CD4-positive, alpha-beta T cell treated with Interleukin-15 for 1 hour (primary cell): ENCODE results near the gene HOXD3.

Experiments
- DNase-seq: peaks from one replicate; pipeline ENCODE4 v3.0.0-alpha.2; 2020

The HOXD3 gene

DNA sequence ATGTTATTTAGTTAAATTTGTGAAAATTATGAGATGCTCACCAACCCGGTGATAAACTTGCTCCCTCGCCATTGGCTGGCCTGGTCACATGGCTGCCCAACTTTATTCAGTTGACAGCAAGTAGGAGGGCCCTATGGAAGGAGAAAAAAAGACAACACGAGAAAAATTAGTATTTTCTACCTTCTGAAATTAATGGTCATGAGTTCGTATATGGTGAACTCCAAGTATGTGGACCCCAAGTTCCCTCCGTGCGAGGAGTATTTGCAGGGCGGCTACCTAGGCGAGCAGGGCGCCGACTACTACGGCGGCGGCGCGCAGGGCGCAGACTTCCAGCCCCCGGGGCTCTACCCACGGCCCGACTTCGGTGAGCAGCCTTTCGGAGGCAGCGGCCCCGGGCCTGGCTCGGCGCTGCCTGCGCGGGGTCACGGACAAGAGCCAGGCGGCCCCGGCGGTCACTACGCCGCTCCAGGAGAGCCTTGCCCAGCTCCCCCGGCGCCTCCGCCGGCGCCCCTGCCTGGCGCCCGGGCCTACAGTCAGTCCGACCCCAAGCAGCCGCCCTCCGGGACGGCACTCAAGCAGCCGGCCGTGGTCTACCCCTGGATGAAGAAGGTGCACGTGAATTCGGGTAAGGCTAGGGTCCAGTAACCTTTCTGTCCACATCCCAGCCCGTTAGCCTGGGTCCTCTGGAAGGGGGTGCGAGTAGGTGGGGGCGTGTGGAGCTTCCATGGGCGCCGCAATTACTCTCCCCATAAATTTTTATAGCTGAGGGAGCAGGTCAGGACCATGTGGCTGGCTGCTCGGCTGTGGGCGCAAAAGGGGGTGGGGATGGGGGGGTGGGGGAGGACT is 5.4 kb upstream of the HOXD3 start, which contains the start of gene HOXD4:
TSS of gene HOXD4 (plus strand) at position 109 of the 846 bp plus-strand sequence. CDS start at position 193, 84 bp downstream.
- no peak for DNase-seq

DNA sequence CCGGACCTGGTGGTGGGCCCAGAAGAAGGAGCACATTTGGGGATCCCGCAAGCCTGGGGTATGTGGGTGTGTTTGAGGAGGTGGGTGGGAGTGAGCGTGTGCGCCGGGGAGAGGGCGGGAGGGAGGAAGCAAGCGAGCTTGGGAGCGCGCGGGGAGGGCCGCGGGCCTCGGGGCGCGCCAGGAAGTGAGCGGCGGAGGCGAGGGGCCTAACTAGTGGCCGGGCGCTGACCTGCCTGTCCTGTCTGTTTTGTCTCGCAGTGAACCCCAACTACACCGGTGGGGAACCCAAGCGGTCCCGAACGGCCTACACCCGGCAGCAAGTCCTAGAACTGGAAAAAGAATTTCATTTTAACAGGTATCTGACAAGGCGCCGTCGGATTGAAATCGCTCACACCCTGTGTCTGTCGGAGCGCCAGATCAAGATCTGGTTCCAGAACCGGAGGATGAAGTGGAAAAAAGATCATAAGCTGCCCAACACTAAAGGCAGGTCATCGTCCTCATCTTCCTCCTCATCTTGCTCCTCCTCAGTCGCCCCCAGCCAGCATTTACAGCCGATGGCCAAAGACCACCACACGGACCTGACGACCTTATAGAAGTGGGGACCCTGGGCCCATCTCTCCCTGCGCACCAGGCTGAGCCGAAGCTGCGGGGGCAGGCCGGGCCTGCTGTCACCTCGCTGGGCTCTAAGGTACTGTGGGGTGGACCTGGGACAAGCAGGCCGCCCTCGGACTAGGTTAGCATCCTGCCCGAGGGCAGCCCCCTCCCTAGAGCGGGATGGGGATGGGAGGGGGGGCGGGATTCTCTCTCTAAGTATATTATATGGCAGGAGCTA is 4.5 kb upstream of the HOXD3 start:
- DNase-seq: no peak

DNA sequence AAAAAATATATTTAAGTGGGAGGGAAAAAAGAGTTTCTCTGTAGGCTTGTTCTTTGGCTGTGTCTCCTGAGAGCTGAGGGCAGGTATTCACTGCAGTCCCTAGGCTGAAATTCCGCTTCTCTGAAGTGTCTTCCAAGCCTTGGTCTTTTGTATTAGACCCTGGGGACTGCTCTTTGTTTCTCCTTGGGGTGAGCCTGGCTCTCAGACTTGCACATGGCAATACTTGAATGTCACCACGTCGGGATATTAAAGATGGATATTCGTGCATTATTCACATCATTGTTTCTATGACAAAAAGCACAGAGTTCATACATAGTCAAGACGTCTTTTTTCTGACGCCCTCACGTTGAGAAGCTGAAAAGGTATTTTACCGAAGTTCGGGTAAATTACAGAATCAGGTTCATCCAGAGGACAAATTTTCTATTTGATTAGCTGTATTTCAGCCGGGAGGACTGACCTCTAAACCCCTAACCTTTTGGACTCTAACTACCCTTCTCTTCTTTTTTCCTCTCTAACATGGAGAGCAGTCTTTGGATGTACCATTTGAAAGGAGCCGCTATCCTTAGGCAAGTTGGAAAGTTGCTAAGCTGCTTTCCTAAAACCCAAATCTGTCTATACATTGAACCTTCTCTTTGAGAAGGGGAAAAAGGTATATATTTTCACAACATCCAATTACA is 2.4 kb upstream of the HOXD3 start:
- no peak for DNase-seq

DNA sequence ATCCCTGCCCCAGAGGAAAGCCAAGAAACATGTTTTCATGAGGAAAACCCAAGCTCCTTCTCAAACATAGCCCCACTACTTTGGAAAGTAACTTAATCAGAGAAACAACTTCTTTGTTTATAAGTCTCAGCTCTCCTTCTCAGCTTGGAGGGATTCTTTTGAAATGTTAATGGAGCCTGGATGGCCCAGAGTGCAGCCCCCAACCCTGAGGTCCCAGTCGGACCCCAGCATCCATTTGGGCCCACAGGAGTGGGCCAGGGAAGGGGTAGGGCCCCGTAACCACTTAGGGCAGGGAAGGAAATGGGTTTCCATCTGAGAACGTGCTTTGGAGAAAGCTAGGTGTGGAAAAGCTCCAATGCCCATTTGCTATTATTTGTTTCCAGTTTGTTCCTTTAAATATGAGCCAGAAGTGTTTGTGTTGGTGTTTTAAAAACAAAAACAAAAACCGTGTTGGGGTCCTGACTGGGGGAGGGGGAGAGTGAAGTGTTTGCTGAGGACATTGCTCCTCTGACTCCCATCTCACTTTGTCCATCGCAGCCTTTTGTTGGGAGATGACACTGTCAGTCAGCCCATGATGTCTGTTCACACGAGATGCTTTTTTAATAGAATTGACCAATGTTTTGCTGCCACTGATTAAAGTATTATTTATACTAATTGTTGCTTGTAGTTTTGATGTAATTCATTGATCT is 1.6 kb upstream of the HOXD3 start:
- no peak for DNase-seq

DNA sequence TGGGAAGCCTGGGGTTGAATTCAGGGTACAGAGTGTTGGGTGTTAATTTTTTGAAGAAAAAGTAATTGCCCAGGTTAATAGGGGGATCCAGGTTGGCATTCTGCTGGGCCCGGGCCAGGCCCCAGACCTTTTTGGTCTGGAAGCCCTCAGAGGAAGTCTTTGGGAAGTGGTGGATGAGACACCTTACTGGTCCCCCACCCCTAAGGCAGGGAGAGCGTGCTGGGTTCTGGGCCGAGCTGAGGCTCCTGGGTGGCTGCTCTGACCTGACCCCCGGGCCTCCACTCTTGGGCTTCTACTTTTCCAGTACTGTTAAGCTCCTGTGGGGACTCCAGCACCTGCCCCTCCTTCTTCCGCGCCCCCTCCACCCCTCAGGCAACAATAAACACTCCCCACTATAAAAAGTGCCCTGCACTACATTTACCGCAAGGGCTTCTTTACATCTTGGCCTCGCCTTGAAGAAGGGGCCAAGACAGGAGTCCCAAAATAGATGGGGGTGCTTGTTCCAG is 753 bp upstream of the HOXD3 start:
- no peak for DNase-seq

DNA sequence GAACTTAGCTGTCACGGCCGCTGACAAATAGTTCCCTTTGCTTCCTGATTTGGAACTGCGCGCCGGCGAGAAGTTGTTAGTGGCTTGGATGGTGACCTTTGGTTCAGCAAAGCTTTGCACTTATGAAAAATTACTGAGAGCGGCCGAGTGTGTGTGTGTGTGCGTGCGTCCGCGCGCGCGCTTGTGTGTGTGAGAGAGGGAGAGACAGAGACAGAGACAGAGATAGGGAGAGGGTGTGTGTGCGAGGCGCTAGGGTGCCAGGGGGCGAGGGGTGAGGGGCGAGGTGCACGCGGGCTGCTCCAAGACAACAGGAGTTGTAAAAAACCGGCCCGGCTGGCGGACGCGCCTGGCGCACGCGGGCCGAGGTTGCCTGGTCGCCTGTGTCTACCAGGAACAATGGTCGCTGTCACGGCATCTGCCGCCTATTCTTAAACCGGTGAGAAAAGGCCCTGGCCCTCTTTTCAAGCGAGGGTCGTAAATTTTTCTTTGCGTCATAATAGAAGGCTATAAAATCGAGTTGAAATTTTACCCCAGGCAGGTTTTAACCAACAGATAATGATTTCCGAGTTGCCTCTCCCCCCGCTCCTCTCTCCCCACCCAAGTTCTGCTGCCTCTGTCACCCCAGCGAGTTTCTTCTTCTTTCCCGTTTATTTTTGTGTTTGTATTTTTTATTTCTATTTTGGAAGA is 535 bp downstream of the HOXD3 start:
- DNase-seq: no peak

DNA sequence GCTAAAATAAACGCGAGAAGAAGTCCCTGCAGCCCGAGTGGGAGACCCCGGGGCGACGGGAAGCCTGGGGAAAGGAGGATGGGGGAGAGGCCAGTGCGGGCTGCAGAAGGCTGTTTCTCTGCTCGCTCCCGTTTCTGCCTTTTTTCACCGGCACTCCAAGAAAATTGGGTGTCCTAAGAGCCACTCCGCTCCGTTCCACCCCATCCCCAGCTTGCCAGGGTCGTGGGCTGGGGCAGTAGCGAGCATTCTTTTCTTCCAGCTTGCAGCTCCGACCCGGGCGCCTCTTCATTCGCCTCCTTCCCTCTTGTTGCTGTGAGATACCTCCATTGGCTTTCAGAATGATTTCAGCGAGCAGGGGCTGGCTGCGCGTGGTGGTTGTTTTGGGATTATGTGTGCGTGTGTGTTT is 1.1 kb downstream of the HOXD3 start:
- no peak for DNase-seq

DNA sequence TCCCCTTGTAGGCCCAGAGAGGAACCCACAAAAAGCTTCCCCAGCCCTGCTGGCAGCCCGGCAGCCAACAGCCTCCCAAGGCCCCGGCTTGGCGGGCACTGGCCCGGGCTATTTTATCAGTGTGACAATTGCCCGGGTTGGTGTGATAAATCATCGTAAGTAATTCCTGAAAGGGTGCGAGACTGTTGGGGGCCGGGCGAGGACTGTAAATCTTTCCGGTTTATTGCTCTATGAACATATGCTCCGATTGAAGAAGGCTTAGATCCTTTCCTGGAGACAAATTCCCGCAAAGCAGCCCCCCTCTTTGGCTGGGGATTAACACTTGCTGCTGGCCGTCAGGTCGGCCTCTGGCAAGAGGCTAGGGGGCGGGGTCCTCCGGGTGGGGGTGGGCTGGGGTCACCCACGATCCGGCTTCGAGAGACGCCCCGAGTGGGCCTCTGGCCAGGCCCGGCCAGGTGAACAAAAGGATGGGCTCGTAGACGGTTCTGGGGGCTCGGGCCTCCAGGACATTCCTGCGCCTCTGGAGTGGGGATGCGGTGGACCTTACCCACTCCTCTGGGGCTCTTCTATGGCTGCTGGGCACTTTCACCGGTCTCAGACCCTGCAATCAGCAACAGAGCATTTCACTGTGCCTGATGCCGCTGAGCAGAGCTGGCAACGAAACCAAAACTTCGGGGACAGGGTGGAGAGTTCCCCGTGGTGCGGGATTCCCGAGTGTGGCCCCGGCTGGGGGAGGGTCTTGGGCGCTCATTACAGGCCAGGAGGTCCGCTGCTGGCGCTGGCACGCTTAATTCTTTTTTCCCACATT is 2.0 kb downstream of the HOXD3 start:
- no peak for DNase-seq

DNA sequence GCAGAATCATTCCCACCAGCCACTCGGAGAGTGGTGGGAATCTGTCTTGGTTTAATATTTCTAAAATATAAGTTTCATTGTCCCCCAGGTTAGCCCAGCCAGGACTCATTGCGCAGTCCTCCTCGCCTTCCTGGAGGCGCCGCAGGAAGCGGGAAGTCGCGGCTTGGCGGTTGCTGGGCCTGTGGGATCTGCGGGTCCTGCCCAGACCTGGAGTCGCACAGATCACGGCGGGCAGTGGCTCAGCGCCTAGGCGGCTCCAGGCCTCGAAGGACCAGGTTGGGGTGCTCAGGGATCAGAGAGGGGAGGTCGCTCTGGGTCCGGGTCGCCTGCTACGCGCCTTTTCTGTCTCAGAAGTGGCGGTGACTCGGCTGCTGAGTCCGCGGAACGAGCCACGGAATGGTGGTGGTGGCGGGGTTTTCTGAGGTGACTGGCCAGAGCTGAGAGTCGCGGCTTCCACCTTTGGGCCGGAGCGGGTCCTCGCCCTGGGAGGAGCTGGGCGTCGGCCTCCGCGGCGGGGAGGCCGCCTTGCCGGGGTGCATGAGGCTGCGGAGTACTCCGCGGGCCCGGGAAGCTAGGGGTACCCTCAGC is 2.6 kb downstream of the HOXD3 start:
- DNase-seq: no peak

DNA sequence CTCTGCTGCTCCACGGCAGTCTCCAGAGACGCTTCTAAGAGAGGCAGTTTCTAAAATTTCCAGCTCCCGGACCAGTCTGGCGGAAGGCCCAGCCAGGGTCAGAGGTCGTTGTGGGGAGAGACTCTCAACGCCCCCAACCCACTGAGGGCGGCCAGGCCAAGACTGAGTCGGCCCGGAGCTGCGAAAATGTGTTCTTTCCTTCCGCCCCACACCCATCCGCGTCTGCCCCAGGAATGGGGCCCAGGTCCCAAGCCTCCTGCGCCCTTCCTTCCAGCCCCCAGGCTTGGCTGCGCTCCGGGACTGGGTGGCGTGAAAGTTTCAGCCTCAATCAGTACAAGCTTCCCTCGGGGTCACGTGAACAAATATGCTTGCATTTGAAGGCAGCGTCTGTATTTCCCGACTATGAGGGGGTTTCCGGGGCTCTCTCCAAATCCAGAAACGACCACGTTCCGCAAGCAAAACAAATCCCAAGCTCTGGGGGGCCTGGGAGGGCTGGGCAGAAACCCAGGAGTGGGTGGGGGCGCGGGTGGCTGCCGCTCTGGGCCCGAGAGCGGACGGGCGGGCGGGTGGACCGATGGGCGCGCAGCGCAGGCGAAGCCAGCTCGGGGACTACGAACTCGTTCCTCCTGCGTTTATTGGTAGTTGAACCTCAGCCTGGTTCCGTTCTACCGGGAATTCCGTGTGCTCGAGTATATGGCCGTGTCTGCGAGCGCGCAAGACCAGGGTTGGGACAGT is 3.3 kb downstream of the HOXD3 start:
- no peak for DNase-seq

DNA sequence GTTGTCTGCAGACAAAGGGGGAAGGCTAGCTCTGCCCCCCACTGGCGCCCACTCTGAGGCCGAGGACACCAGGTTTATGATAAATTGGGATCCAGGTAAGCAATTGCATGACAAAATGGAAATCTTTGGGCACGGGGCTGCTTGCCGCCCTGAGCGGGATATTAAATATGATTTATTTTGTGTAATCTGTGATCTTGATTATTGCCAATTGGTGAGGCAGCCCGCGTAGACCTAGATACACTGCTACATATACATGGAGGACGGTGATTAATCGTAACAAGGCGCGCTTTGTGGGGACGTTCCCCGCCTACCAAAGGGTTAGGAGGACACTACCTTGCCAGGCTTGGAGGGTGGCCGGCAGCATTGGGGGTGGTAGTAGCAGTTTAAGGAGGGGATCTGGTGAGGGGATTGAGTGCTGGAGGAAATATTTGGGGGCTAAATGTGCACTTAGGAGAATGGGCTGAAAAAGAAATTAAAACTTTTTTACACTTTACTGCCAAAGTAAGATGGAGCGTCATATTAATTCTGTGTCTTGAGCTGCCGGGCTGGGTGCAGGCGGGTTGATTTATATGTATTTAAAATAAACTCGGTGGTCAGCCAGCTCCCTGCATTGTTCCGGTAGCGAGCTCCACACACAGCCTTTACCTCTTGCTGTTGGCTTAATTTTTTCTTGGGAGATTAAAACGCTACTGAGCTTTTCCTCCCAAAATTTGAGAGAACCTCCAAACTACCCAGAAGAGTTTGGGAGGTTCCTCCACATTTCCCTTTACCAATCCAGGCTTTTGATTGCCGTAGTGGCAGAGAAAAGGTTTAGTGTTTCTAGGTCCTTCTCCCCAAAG is 4.1 kb downstream of the HOXD3 start:
- no peak for DNase-seq

DNA sequence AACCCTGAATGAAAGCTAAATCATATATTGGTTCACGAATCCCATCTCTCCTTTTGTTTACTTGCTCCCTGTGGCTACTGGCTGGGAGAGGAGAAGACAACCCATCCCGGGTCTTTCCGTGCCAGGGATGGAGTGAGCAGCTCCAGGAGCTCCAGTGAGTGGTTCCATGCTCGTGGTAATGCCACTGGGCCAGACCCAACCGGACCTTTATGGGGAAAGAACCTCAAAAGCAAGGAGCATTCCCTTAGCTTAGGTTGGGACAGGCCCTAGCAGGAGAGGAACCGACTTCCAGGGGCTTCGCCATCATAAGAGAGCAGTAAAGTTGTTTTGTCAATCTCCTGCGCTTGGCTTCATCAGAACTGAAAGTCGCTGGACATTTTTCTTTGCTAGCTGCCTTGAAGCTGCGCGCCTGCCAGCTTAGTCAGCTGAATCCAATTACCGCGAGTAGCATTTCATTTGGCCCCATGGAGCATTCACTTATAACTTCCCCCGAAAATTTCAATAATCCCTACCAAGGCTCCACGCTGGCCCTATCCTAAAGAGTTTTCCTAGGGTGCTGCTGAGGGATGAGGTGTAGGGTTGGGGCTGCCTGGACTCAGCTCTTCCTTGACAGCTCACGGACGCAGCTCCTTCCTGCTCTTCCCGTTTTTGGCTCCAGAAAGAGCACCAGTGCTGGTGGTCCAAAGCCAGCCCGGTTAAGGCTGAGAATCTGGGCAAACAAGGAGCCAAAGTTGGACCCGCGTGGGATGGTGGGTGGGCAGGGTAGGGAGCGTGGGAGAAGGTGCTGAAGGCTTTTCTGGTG is 4.9 kb downstream of the HOXD3 start:
- no peak for DNase-seq

DNA sequence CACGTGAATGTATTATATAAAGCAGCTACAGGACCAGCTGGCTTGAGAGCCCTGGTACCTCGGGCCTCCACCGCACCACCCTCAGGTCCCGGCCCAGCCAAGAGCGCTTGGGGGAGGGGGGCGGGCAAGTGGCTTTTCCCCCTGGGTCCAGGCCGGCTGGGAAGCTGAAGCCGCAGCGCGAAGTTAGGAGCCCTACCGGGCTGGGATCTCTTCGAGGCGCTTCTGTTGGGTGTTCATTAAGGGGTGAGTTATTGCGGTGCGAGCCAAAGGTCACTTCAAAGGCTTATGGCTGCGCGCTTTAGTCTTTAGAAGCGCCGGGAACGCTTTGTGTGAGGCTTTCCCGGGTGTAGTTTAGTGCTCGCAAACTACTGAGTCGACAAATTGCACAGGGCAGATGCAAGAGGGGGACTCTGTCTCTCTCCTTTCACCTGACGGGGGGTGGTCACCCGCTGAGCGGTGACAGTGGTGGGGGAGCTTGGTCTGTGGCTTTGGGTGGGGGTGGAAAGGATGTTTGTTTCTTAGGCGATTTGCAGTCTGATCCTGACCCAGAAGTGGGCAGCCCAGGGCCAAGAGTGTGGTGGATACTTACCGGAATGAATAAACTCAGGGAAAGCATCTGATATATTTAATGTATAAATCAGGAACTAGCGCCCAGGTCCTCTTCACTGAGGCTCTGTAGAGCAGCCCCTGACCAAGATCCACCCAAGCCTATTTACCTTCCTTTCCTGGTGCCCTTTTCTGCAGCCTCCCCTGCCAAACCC is 6.0 kb downstream of the HOXD3 start:
- no peak for DNase-seq

DNA sequence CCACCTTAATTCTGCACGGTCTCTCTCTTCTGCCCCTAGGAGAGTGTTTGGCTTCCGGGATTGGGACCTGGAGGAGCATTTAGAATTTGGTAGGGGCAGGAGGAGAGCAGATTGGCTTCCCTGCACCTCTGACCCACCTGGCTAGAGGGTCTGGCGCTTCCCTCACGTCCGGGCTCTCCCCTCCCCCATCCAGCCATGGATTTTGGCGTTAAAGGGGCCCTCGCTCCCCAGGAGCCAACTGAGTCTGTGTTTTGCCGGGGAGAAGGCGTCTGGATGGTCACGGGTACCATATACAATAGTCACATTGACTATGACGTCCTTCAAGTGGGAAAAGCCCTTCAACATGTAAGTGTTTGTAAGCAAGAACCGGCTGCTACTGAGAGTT is 6.6 kb downstream of the HOXD3 start:
- no peak for DNase-seq

DNA sequence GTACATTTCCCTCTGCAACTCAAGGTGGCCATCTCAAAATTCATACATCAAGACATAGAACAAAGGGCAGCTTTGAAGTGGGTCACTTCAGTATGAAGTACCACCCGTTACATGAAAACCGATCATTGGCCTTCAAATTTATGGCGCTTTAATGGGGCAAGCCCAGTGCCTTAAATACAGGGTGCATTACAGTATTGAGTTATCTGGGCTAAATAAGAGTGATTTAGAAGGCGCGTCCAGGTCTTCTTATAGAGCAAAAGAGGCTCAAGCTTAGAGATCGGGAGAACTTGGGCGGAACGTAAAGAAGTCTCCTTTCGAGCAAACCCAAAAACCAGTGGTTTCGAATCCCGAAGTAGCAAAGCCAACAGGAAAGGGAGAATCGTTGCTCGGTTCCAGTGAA is 7.1 kb downstream of the HOXD3 start:
- no peak for DNase-seq

DNA sequence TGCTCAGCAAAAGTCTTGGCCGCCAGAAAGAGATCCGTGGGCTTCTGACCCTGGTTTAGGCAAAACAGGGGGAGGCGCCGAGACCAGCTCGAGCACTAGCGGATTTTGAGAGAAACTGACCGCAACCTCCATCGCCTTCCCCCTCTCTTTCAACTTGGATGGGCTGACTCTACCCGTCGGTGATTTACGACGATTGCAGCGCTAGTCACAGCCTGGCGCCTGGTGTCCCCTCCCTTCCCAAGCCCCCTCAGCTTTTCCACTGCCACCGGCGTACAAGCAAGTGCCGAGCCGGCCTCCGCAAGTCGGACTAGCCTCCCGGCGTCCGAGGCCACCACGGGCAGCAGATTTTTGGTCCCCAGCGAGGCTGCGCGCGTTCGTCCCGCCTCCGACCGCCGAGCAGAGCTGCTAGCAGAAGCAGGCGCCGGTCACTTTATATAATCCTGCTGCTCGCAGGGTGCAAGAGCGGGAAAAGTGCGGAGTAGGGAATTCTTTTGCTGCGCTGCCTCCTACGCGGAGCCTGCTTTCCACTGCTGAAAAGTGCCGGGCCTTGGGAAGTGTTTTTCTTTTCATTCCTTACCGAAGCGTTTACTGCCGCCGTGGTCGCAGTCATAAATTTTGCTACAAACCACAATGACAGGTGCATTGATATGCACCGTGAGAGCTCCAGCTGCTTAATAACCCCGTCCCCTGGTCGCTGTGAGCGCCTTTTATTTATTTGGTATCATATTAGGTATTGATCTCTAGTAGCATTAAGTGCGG is 7.7 kb downstream of the HOXD3 start:
- no peak for DNase-seq
